NT2/D1 (cell line): ENCODE measurements around the gene NUDT16.
"Not testable (repeated sequence)": the region's sequence is repeated elsewhere in the genome, so short reads cannot be mapped to it uniquely, and the experiment has no call there.

Source experiments
- SUZ12 ChIP-seq: IDR thresholded peaks from 2 replicates; pipeline ENCODE4 v1.6.1; 2011; ENCODE audit not compliant: insufficient read length, insufficient read depth; ENCODE audit errors: extremely low read depth
- ZNF274 ChIP-seq: IDR thresholded peaks from 2 replicates; pipeline ENCODE4 v1.6.1; 2011; ENCODE audit warnings: mild to moderate bottlenecking, low read depth, low read length

DNA sequence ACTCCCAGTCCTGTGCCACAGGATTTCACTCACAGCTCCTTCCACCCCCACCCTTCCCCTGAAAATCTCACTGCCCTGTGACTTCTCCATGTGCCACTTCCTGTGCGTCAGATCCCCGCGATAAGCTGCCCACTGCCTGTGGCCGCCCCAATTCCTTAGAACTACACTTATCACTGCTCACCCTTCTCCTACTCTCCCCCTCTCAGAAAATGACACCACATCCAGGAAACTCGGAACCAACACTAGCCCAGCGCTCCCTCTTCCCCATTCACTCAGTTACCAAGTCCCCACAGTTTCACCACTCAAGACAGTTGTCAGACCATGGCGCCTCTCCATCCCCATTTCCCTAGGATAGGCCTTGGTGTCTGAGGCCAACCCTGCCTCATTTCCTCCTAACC lies 20.5 kb upstream of the NUDT16 start:
- TF ChIP-seq ZNF274, SUZ12: not testable (repeated sequence)
